Testis (tissue), 2 donors: ENCODE results near the gene CDKN1C.

Experiments used
- POLR2A ChIP-seq: fragments of 450-650 bp; IDR thresholded peaks from one replicate; pipeline ENCODE4 v1.6.1; 2017; ENCODE audit warnings: antibody characterized with exemption, mild to moderate bottlenecking, moderate library complexity
- TF ChIP-seq, protein P1 (sequence below), 3 experiments: fragments of 450-650 bp in 2 of 3; fragments of 200-600 bp in 1 of 3; sonication (generic) in 1 of 3; IDR thresholded peaks; one replicate each; pipeline ENCODE4 v1.5.1; 2016 to 2019; ENCODE audit warnings: antibody characterized with exemption in 3 of 3, mild to moderate bottlenecking in 2 of 3, moderate library complexity in 1 of 3

DNA sequence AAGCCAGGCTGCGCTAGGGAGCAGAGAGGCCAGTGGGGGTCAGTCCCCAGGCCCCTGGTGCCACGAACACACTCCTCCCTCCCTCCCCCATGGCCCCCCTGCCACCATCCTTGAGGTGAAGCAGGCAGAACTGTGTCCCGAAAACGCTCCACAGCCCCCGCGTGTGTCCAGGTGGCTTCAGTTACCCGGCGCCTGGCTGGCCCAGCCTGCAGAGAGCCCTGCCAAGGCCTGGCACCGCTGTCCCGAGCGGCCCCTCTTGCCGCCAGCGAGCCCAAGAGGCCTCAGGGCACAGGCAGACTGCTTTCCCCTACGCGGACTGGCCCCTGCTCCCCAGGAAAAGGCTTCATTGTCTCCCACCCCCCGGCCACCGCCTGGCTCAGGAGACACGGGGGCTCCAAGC, 27.7 kb downstream of the CDKN1C start:
- TF ChIP-seq, protein P1, sequence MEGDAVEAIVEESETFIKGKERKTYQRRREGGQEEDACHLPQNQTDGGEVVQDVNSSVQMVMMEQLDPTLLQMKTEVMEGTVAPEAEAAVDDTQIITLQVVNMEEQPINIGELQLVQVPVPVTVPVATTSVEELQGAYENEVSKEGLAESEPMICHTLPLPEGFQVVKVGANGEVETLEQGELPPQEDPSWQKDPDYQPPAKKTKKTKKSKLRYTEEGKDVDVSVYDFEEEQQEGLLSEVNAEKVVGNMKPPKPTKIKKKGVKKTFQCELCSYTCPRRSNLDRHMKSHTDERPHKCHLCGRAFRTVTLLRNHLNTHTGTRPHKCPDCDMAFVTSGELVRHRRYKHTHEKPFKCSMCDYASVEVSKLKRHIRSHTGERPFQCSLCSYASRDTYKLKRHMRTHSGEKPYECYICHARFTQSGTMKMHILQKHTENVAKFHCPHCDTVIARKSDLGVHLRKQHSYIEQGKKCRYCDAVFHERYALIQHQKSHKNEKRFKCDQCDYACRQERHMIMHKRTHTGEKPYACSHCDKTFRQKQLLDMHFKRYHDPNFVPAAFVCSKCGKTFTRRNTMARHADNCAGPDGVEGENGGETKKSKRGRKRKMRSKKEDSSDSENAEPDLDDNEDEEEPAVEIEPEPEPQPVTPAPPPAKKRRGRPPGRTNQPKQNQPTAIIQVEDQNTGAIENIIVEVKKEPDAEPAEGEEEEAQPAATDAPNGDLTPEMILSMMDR (IDR thresholded peaks at IDR 0.05), result no peak
- TF ChIP-seq POLR2A, result no peak
